Keratinocyte (primary cell): ENCODE measurements around the gene GINS2. TPM values are rescaled to one million over a fixed set of nuclear protein-coding genes. Genes with fewer than 3 reads are reported as not detected.

ENCODE experiments used
- DNase-seq: peaks from one replicate; pipeline ENCODE4 v3.0.0-alpha.2; 2011; ENCODE audit warnings: low read depth, missing footprints, low spot score
- FAIRE-seq: peaks from 2 replicates; lab custom pipeline; 2011; peaks lifted over from hg19 to GRCh38; lab: Jason Lieb, UNC
- H2AFZ ChIP-seq: 2 replicates; pipeline ENCODE4 v1.6.0; 2012; ENCODE audit warnings: low read length, control low read depth, inconsistent platforms; ENCODE audit not compliant: control insufficient read depth
- H3K27ac ChIP-seq: 2 replicates; pipeline ENCODE4 v1.5.1; 2011; ENCODE audit warnings: low read length; ENCODE audit not compliant: control insufficient read depth, insufficient read depth
- H3K27me3 ChIP-seq: 3 replicates; pipeline ENCODE4 v1.6.0; 2011; ENCODE audit warnings: low read length; ENCODE audit not compliant: control insufficient read depth, insufficient read depth; ENCODE audit errors: extremely low read depth
- H3K36me3 ChIP-seq, 2 experiments: 2 replicates in 1 of 2; 3 replicates in 1 of 2; pipeline ENCODE4 v1.5.1; 2011; ENCODE audit warnings: low read length in 2 of 2, mild to moderate bottlenecking in 1 of 2; ENCODE audit not compliant: control insufficient read depth in 2 of 2, insufficient read depth in 2 of 2; ENCODE audit errors: extremely low read depth in 1 of 2
- H3K4me1 ChIP-seq: 3 replicates; pipeline ENCODE4 v1.5.1; 2011; ENCODE audit warnings: low read length; ENCODE audit not compliant: control insufficient read depth, insufficient read depth; ENCODE audit errors: extremely low read depth
- H3K4me2 ChIP-seq: 3 replicates; pipeline ENCODE4 v1.6.0; 2011; ENCODE audit warnings: low read depth, low read length; ENCODE audit not compliant: control insufficient read depth, insufficient read depth; ENCODE audit errors: extremely low read depth
- H3K4me3 ChIP-seq, 3 experiments: fragments of 200-600 bp in 1 of 3; sonication (generic) in 1 of 3; 2 replicates in 2 of 3; 3 replicates in 1 of 3; pipeline ENCODE4 v1.5.1; 2011 to 2016; ENCODE audit warnings: low read length in 3 of 3, mild to moderate bottlenecking in 3 of 3, control low read depth in 2 of 3, inconsistent platforms in 1 of 3, low read depth in 1 of 3, mixed read lengths in 1 of 3, mixed run types in 1 of 3, moderate library complexity in 1 of 3; ENCODE audit not compliant: control insufficient read depth in 2 of 3, insufficient read depth in 2 of 3; ENCODE audit errors: extremely low read depth in 1 of 3
- H3K79me2 ChIP-seq: 2 replicates; pipeline ENCODE4 v1.6.0; 2012; ENCODE audit warnings: low read length; ENCODE audit not compliant: control insufficient read depth, insufficient read depth
- H3K9ac ChIP-seq: 3 replicates; pipeline ENCODE4 v1.6.0; 2011; ENCODE audit warnings: low read length; ENCODE audit not compliant: control insufficient read depth, insufficient read depth; ENCODE audit errors: extremely low read depth
- H3K9me1 ChIP-seq: 3 replicates; pipeline ENCODE4 v1.6.0; 2011; ENCODE audit warnings: low read length; ENCODE audit not compliant: control insufficient read depth, insufficient read depth; ENCODE audit errors: extremely low read depth
- H3K9me3 ChIP-seq: 2 replicates; pipeline ENCODE4 v1.5.1; 2012; ENCODE audit warnings: low read depth, low read length; ENCODE audit not compliant: control insufficient read depth
- H4K20me1 ChIP-seq: 3 replicates; pipeline ENCODE4 v1.6.0; 2011; ENCODE audit warnings: low read length; ENCODE audit not compliant: control insufficient read depth, insufficient read depth; ENCODE audit errors: extremely low read depth
- EZH2 ChIP-seq: IDR thresholded peaks from one replicate; pipeline ENCODE4 v1.6.1; 2012; ENCODE audit warnings: inconsistent platforms, mild to moderate bottlenecking, low read length, moderate library complexity
- dilution Hi-C: fragments of 300-500 bp; cut with MboI; formaldehyde crosslinking; loops from one replicate; pipeline ENCODE4 v1.7.0; 2020; ENCODE audit warnings: low sequenced_read_pairs; ENCODE audit not compliant: extremely low pct_ligation_motif_present
- polyA plus RNA-seq, 5 experiments: library from polyadenylated mRNA; depleted of rRNA in 3 of 5; stranded (reverse) in 3 of 5; stranded (forward) in 1 of 5; unstranded in 1 of 5; fragments of >200 nt; gene quantifications; 1 replicate in 1 of 5; 2 replicates in 3 of 5; 3 replicates in 1 of 5; pipeline versions ENCODE4 v1.2.1 to v1.2.3, GENCODE V29; 2011 to 2012; ENCODE audit warnings: missing spikeins in 2 of 5, low read depth in 1 of 5, low replicate concordance in 1 of 5
- TF ChIP-seq, protein P1 (sequence below), 3 experiments: IDR thresholded peaks in 1 of 3; conservative IDR thresholded peaks in 1 of 3; optimal IDR thresholded peaks in 1 of 3; 2 replicates in 2 of 3; 3 replicates in 1 of 3; pipeline versions ENCODE3 to v1.5.1; 2011; ENCODE audit warnings: low read length in 3 of 3, mild to moderate bottlenecking in 3 of 3, moderate library complexity in 2 of 3, control low read depth in 1 of 3, inconsistent platforms in 1 of 3; ENCODE audit not compliant: insufficient read depth in 2 of 3; ENCODE audit errors: extremely low read depth in 1 of 3

Gene GINS2
- polyA plus RNA-seq, 1 donor (not counting 4 experiments of a cell fraction or from before 2014, with no cell fraction given), result 11.2 TPM

DNA sequence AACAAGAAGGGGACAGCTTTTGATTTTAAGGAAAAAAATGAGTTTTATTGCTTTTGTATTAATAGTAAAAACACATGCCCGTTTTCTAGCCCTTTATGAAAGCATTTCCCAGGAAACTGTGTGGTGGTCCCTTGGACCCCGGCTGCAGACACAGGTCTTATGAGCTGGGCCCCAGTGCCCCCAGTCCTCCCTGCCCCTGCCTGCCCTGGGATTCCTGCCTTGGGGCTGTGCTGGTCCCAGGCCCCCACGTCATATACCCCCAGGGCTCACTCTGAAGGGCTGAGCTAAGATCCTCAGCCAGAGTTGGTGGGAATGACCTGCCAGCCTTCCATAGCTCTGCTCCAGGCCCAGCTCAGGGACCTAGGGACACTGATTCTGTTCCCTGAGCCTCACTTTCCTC lies 30.8 kb downstream of the GINS2 start:
- H3K9me1 ChIP-seq, result no peaks in the 10 kb centered on the region
- FAIRE-seq (no peak), DNase-seq (no peak)
- no peak overlapping the region for H3K9ac ChIP-seq
- no peak overlapping the region for H2AFZ ChIP-seq
- no peak overlapping the region for H3K4me2 ChIP-seq
- peaks cover 3% of the 10 kb centered on the region for H4K20me1 ChIP-seq
- TF ChIP-seq, protein P1, sequence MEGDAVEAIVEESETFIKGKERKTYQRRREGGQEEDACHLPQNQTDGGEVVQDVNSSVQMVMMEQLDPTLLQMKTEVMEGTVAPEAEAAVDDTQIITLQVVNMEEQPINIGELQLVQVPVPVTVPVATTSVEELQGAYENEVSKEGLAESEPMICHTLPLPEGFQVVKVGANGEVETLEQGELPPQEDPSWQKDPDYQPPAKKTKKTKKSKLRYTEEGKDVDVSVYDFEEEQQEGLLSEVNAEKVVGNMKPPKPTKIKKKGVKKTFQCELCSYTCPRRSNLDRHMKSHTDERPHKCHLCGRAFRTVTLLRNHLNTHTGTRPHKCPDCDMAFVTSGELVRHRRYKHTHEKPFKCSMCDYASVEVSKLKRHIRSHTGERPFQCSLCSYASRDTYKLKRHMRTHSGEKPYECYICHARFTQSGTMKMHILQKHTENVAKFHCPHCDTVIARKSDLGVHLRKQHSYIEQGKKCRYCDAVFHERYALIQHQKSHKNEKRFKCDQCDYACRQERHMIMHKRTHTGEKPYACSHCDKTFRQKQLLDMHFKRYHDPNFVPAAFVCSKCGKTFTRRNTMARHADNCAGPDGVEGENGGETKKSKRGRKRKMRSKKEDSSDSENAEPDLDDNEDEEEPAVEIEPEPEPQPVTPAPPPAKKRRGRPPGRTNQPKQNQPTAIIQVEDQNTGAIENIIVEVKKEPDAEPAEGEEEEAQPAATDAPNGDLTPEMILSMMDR (optimal IDR thresholded peaks at IDR 0.05 in 1 of 3, IDR thresholded peaks at IDR 0.05 in 1 of 3, conservative IDR thresholded peaks at IDR 0.05 in 1 of 3; ENCODE audit: extremely low read depth in 1 of 3, insufficient read depth in 2 of 3, low read length in 3 of 3), result no peak
- no peak for TF ChIP-seq EZH2
- no peak overlapping the region for H3K4me3 ChIP-seq
- no peaks in the 10 kb centered on the region for H3K79me2 ChIP-seq
- H3K36me3 ChIP-seq, result peaks cover 2 to 31% of the 10 kb centered on the region in 2 experiments
- H3K27ac ChIP-seq, result no peak overlapping the region
- H3K4me1 ChIP-seq, result no peaks in the 10 kb centered on the region
- dilution Hi-C loops, result no loop called here
- H3K27me3 ChIP-seq, result no peaks in the 10 kb centered on the region
- no peaks in the 10 kb centered on the region for H3K9me3 ChIP-seq

DNA sequence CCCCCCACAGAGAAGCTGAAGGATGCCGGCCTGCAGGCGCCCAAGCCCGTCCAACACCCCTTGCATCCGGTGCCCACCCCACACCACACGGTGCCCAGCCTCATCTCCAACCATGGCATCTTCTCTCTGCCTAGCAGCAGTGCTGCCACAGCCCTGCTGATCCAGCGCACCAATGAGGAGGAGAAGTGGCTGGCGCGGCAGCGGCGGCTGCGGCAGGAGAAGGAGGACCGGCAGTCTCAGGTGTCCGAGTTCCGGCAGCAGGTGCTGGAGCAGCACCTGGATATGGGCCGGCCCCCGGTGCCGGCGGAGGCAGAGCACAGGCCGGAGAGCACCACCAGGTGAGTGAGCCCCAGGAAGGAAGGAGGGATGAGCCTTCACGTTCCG lies 31.5 kb downstream of the GINS2 start:
- Histone ChIP-seq H3K4me1 (peaks cover 3% of the 10 kb centered on the region), H3K79me2 (no peaks in the 10 kb centered on the region), H3K4me3 (no peak overlapping the region), H3K9me1 (no peaks in the 10 kb centered on the region), H4K20me1 (peaks cover 3% of the 10 kb centered on the region), H3K27me3 (no peaks in the 10 kb centered on the region), H3K27ac (no peak overlapping the region), H3K4me2 (no peak overlapping the region), H3K9me3 (no peaks in the 10 kb centered on the region), H3K36me3 (peaks cover 2 to 24% of the 10 kb centered on the region in 2 experiments), H2AFZ (no peak overlapping the region), H3K9ac (no peak overlapping the region)
- TF ChIP-seq, protein P1 (optimal IDR thresholded peaks at IDR 0.05 in 1 of 3, IDR thresholded peaks at IDR 0.05 in 1 of 3, conservative IDR thresholded peaks at IDR 0.05 in 1 of 3; ENCODE audit: extremely low read depth in 1 of 3, insufficient read depth in 2 of 3, low read length in 3 of 3), result no peak
- TF ChIP-seq EZH2, result no peak
- FAIRE-seq (no peak), DNase-seq (no peak)
- dilution Hi-C loops, result no loop called here
